Measurements from ENCODE around the gene RASSF4.
"Not testable (repeated sequence)": the region's sequence is repeated elsewhere in the genome, so short reads cannot be mapped to it uniquely, and the experiment has no call there.

The RASSF4 gene

GRCh38 chr10:45001381-45002148 is 42.0 kb downstream of the RASSF4 start:
- in situ Hi-C loops (cut with MboI; ENCODE audit: low sequenced_read_pairs): no loop called here

GRCh38 chr10:45003432-45004000 is 43.9 kb downstream of the RASSF4 start:
- in situ Hi-C loops (cut with MboI; ENCODE audit: low sequenced_read_pairs): no loop called here

- in situ Hi-C loops (cut with MboI; ENCODE audit: low sequenced_read_pairs): no loop called here
Measured at GRCh38 chr10:45004661-45005060, 45.1 kb downstream of the RASSF4 start.

GRCh38 chr10:45005284-45005683 is 45.7 kb downstream of the RASSF4 start:
- in situ Hi-C loops (cut with MboI; ENCODE audit: low sequenced_read_pairs): no loop called here

- in situ Hi-C loops (cut with MboI; ENCODE audit: low sequenced_read_pairs): no loop called here
Measured at GRCh38 chr10:45006276-45007030, 46.9 kb downstream of the RASSF4 start.

- in situ Hi-C loops (cut with MboI; ENCODE audit: low sequenced_read_pairs): no loop called here
Measured at GRCh38 chr10:45008524-45009161, 49.0 kb downstream of the RASSF4 start.

- in situ Hi-C loops (cut with MboI; ENCODE audit: low sequenced_read_pairs): not testable (repeated sequence)
Measured at GRCh38 chr10:45014557-45014956, 55.0 kb downstream of the RASSF4 start.

GRCh38 chr10:45015590-45015989 is 56.0 kb downstream of the RASSF4 start:
- in situ Hi-C loops (cut with MboI; ENCODE audit: low sequenced_read_pairs): no loop called here

GRCh38 chr10:45023426-45023825 is 63.8 kb downstream of the RASSF4 start:
- in situ Hi-C loops (cut with MboI; ENCODE audit: low sequenced_read_pairs): no loop called here

GRCh38 chr10:45034301-45034700 is 74.7 kb downstream of the RASSF4 start:
- in situ Hi-C loops (cut with MboI; ENCODE audit: low sequenced_read_pairs): no loop called here

GRCh38 chr10:45035673-45036072 is 76.1 kb downstream of the RASSF4 start:
- in situ Hi-C loops (cut with MboI; ENCODE audit: low sequenced_read_pairs): no loop called here

- in situ Hi-C loops (cut with MboI; ENCODE audit: low sequenced_read_pairs): no loop called here
Measured at GRCh38 chr10:45040921-45041542, 81.4 kb downstream of the RASSF4 start.

- in situ Hi-C loops (cut with MboI; ENCODE audit: low sequenced_read_pairs): no loop called here
Measured at GRCh38 chr10:45044290-45044689, 84.7 kb downstream of the RASSF4 start.
